ENCODE results near the gene ZNF639.

- TF ChIP-seq REST (IDR thresholded peaks at IDR 0.05; ENCODE audit: insufficient read depth in 1 of 2, low read depth in 2 of 2, low read length in 2 of 2) (no peak), SIN3A (IDR thresholded peaks at IDR 0.05; ENCODE audit: borderline replicate concordance, insufficient read depth, low read length) (no peak), POLR2AphosphoS5 (IDR thresholded peaks at IDR 0.05; ENCODE audit: low read depth, low read length) (no peak), TAF1 (IDR thresholded peaks at IDR 0.05; ENCODE audit: borderline replicate concordance, insufficient read depth, low read length) (no peak)
These were observed 13.6 kb downstream of the ZNF639 start for GRCh38 chr3:179336345-179336929.

All from PFSK-1 (cell line).